NCI-H446 treated with DMSO at 0.1 percent for 48 hours (cell line): Measurements from ENCODE around the gene DEAF1.
"Not testable (repeated sequence)": the region's sequence is repeated elsewhere in the genome, so short reads cannot be mapped to it uniquely, and the experiment has no call there.

Source experiments
- DNase-seq: peaks from one replicate; lab custom pipeline; 2025; lab: John Stamatoyannopoulos, UW

Gene DEAF1, protein sequence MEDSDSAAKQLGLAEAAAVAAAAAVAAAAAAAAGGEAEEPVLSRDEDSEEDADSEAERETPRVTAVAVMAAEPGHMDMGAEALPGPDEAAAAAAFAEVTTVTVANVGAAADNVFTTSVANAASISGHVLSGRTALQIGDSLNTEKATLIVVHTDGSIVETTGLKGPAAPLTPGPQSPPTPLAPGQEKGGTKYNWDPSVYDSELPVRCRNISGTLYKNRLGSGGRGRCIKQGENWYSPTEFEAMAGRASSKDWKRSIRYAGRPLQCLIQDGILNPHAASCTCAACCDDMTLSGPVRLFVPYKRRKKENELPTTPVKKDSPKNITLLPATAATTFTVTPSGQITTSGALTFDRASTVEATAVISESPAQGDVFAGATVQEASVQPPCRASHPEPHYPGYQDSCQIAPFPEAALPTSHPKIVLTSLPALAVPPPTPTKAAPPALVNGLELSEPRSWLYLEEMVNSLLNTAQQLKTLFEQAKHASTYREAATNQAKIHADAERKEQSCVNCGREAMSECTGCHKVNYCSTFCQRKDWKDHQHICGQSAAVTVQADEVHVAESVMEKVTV

DNA sequence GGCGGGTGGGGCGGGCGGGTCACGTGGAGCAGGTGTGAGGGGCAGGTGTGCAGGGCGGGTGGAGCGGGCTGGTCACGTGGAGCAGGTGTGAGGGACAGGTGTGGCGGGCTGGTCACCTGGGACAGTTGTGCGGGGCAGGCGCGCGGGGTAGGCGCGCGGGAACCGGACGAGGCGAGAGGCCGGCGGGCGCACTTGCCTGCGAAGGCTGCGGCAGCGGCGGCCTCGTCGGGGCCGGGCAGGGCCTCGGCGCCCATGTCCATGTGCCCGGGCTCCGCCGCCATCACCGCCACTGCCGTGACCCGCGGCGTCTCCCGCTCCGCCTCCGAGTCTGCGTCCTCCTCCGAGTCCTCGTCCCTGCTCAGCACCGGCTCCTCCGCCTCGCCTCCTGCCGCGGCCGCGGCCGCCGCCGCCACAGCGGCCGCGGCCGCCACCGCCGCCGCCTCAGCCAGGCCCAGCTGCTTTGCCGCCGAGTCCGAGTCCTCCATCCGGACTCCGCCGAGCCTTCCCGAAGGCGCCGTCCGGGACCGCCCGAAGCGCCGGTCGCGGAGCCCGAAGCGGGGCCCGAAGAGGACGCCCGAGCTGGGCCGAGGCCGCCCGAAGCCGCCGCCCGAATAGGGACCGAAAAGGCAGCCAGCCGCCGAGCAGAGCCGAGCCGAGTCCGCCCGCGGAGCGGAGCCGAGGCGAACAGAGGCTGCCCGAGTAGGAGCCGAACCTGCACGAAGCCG lies at the start of gene DEAF1:
TSS of gene DEAF1 (minus strand) at position 660 of the 725 bp plus-strand sequence. CDS start at position 485, 175 bp downstream.
- peak; percentile 95 for DNase-seq

DNA sequence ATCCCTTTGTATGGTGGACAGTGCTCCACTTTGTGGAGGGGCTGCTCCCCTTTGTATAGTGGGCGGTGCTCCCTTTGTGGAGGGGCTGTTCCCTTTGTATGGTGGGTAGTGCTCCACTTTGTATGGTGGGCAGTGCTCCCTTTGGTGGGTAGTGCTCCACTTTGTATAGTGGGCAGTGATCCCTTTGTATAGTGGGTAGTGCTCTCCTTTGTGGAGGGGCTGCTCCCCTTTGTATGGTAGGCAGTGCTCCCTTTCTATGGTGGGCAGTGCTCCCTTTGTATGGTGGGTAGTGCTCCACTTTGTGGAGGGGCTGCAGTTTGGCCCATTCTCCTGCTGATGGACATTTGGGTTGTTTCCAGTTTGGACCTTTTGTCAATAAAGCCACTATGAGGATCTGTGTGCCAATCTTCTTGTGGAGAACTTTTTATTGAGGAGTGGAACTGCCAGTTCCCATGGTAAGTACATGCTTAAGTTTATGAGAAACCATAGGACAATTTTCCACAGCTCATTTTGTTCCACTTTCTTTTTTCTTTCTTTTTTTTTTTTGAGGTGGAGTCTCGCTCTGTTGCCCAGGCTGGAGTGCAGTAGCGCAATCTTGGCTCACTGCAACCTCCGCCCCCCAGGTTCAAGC lies 47.7 kb upstream of the DEAF1 start:
- DNase-seq: no peak

DNA sequence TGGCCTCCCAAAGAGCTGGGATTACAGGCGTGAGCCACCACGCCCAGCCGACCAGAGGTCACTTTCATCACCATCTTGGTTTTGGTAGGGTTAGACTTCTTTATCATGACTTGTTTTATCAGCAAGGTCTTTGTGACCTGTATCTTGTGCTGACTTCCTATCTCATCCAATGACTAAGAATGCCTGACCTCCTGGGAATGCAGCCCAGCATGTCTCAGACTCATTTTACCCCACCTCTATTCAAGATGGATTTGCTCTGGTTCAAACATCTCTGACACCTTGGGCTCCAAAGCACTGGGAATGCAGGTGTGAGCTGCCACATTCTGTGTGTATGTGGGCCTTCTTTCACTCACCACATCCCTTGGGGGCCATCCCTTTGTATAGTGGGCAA lies 47.1 kb upstream of the DEAF1 start:
- no peak for DNase-seq

DNA sequence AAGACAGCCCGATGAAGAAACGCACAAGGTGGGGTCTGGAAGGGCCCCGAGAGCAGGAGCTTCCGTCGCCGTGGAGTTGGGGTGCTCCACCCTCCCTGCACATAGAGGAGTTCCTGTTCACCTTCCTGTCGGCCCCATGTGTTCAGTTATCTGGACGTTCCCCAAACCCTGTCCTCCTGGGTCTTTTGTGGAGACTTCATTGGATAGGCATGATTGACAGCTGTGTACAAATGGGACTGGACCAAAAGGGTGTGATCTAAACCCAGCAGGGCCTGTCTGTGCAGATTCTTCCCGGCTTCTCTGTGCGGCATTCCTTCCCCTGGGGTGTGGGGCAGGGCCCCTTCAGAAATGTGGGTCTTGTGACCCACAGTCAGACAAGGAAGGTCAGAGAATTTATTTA lies 42.9 kb upstream of the DEAF1 start:
- not testable (repeated sequence) for DNase-seq

DNA sequence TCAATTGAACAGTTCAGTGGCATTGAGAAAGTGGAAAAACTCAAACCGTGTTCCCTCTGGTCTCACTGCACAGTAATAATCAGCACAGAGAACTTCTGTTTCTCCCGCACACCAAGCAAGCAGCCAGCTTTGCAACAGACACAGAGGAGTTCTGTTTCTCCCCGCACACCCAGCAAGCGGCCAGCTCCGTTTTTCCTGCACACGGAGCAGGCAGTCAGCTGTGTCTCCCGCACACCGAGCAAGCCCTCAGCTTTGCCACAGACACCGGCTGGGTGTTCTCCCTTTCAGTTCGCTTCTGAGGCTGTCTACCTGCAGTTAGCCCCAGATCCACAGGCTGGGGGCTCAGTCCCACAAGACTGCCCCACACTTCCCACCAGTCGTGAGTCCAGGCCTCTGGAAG lies 42.3 kb upstream of the DEAF1 start:
- no peak for DNase-seq

DNA sequence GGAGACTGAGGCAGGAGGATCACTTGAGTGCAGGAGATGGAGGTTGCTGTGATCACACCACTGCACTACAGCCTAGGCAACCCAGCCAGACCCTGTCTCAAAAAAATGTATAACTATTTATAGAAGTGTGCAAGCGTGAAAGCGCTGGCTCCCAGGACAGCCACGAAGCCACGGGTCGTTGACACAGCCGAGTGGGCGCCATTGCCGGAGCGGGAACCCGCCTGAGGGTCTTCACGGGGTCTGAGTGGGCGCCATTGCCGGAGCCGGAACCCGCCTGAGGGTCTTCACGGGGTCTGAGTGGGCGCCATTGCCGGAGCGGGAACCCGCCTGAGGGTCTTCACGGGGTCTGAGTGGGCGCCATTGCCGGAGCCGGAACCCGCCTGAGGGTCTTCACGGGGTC lies 39.5 kb upstream of the DEAF1 start:
- DNase-seq: not testable (repeated sequence)

DNA sequence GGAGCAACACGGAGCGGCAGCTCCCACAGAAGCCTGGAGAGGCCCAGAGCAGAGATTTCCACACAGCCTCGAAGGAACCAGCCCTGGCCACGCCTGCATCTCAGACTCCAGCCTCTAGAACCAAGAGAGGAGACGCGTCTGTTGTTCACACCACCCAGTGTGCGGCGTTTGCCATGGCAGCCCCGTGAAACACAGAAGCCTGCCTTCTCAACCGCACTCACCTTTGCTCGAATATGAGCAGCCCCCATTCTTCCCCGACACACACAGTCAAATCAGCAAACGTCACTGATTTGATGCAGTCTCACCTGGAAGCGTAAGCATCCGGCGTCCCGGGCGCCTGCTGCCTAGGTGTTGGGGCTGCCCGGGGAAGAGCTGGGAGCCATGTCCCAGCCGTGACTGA lies 38.0 kb upstream of the DEAF1 start:
- DNase-seq: no peak

DNA sequence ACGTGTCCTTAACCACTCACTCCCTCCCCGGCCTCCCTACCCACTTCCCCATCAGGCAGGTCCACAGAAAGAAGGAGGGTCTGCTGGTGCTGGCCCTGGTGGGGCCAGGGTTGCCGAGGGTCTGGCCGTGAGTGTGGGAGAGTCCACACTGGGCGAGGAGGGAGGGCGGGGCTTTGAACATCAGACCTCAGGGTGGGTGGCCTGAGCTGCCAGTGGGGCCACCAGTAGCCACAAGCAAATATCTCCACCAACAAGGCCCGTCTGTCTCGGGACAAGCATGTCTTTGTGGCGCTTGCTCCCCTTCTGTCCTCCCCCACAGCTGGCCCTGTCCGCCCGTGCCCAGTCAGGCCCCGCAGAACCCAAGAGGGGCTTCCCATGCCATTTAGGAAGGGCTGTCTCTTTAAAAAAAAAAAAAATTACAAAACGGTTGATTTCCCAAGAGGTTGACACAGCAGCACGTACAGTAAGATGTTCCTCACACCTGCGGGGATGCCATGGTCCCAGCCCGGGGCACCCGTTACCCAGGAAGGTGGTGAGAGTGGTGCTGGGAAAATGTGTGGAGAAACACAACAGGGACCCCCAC lies 34.6 kb upstream of the DEAF1 start:
- DNase-seq: no peak

DNA sequence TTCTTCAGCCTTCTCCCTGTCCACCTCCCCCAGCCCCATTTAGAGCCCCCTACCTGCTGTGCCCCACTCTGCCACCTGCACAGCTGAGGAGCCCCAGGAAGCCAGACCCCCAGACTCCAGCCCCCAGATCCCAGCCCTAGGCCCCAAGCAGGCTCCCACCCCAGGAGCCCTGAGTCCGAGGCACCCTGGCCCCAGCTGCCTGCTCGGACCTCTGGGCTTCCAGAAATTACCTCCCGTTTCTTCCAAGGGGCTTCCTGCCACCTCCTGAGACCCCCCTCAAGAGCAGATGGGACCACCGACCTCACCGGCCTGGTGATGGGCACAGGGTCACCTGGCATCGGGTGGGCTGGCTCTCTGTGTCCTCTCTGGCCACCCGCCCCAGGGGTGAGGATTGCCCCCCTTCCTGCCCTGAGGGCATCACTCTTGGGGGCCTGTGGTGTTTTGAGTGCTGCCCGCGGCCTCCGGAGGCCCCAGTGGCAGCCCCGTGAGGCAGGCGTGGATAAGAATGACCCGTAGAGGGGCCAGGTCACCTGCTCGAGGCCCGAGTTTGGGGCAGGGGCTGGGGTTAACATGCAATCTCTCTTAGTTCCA lies 34.0 kb upstream of the DEAF1 start:
- no peak for DNase-seq

DNA sequence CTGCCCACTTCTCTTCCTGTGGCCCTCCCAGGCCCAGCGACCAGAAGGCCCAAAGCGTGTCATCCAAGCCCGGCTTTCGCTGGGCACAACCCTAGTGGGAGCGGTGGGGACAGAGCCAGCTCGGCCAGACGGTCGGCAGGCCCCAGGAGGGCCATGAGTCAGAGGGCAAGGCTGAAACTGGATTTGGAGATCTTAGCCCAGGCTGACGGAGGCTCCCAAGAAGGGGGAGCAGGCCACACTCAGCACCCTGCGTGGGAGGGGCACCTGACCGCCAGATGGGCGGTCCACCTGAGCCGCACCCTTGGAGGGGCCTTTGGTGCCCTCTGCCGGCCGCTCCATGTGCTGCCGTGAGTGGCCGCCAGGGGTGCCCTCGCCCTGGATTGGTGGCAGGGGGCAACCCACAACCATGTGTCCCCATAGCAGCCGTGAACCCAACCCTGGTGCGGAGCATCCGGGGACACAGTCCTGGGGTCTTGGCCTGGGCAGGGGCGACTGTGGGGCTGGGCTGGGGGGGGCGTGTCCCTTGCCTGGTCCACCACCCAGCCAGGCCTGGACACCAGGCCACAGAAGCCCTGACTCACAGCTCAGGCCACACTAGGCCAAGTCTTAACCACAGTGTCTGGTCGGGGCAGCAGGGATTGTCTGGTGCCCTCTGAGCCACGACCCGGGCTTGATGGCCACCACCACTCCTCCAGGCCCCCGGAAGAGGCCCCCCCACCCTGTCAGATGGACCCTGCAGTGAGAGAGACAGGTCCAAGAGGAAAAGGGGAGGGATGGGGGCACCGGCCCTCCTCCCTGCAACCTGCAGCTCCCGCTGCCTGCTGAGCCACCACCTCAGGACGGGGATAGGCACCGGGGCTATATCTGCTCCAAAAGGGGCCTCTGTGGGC lies 33.1 kb upstream of the DEAF1 start:
- peak; percentile 11 for DNase-seq

DNA sequence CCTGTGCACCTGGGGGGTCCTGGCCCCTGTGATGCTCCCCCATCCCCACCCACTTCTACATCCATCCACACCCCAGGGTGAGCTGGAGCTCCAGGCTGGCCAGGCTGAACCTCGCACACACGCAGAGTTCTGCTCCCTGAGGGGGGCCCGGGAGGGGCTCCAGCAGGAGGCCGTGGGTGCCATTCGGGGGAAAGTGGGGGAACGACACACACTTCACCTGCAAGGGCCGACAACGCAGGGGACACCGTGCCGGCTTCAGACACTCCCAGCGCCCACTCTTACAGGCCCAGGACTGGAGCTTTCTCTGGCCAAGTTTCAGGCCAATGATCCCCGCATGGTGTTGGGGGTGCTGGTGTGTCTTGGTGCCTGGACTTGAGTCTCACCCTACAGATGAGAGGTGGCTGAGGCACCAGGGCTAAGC lies 32.3 kb upstream of the DEAF1 start:
- DNase-seq: no peak

DNA sequence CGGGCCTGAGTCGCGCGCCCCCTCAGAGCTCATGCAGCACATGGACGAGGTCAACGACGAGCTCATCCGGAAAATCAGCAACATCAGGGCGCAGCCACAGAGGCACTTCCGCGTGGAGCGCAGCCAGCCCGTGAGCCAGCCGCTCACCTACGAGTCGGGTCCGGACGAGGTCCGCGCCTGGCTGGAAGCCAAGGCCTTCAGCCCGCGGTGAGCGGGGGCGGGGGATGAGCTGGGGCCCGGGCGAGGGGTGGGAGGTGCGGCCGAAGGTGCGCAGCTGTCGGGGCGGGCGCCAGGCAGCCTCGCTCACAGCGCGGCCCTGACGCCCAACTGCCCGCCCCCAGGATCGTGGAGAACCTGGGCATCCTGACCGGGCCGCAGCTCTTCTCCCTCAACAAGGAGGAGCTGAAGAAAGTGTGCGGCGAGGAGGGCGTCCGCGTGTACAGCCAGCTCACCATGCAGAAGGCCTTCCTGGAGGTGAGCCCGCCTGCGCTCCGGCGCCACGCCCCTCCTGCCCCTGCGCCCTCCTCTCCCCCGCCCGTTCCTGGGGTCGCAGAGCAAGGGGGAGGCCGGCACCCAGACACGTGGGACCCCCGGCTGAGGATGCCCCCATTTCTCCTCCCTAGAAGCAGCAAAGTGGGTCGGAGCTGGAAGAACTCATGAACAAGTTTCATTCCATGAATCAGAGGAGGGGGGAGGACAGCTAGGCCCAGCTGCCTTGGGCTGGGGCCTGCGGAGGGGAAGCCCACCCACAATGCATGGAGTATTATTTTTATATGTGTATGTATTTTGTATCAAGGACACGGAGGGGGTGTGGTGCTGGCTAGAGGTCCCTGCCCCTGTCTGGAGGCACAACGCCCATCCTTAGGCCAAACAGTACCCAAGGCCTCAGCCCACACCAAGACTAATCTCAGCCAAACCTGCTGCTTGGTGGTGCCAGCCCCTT lies 31.5 kb upstream of the DEAF1 start:
- no peak for DNase-seq

DNA sequence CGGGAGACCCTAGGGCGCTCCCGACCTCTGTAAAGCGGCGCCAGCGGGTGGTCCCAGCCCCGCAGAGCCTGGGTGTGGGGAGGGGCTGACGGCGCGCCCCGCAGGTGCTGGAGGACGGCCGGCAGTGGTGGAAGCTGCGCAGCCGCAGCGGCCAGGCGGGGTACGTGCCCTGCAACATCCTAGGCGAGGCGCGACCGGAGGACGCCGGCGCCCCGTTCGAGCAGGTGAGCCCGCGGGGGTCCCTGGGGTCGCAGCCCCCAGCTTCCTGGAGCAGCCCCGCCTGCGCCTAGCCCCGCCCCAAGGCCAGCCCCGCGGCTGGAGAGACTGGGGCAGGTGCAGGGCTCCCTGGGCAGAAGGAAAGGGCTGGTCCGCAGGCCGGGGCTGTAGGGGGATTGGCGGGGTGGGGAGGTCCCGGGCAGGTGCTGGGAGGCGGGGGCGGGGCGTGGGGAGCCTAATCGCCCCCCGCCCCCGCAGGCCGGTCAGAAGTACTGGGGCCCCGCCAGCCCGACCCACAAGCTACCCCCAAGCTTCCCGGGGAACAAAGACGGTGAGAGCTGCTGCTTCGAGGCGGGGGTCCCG lies 30.7 kb upstream of the DEAF1 start:
- DNase-seq: no peak

DNA sequence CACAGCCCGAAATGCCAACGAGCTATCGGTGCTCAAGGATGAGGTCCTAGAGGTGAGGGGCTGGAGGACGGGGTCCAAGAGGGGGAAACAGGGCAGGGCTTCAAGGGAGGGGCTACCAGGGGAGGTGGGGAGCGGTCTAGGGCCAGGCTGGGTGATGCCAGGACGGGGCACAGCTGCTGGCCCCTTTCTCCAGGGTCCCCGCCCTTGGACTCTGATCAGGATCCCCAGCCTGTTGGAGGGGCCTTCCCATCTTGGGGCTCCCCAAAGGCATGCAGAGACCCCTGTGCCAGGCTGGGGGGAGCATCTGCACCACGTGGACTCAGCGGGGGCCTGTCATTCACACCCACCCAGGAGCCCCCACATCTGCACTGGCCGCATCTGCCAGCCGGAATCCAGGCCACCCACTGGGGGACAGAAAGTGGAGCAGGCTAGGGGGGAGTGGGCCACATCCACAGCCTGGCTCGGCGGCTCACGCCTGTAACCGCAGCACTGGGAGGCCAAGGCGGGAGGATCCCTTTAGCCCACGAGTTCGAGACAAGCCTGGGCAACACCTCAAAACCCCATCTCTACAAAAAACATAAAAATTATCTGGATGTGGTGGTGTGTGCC lies 29.9 kb upstream of the DEAF1 start:
- no peak for DNase-seq

DNA sequence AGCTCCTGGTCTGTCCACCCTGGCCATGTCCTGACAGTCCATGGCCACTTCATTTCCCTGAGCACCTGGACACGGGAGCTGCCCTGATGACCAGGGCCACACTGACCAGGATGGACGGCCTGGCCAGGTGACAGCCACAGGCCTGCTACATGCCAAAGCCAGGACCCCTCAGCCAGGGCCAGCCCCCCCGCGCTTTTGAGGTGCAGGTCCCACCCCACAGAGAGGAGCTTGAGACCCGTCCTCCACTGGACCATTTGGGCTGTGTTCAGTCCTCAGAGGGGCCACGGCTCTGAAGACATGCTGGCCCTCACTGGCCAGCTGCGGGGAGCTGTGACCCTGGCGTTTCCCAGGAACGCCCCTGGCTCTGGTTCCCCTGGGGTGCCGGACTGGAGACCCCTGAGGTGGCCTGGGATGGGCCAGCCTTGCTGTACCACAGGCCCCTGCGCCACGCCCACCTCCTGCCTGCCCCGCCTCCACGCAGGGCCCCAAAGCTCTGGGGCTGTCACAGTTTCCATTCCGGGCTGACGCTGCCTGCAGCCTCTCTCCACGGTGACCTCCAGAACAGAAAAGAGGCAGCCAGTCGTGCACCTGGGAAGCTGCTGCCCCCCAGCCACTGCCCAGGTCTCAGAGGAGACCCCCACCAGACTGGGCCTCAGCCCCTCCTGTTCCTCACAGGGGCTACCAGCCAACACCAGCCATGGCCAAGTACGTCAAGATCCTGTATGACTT lies 29.2 kb upstream of the DEAF1 start:
- no peak for DNase-seq

DNA sequence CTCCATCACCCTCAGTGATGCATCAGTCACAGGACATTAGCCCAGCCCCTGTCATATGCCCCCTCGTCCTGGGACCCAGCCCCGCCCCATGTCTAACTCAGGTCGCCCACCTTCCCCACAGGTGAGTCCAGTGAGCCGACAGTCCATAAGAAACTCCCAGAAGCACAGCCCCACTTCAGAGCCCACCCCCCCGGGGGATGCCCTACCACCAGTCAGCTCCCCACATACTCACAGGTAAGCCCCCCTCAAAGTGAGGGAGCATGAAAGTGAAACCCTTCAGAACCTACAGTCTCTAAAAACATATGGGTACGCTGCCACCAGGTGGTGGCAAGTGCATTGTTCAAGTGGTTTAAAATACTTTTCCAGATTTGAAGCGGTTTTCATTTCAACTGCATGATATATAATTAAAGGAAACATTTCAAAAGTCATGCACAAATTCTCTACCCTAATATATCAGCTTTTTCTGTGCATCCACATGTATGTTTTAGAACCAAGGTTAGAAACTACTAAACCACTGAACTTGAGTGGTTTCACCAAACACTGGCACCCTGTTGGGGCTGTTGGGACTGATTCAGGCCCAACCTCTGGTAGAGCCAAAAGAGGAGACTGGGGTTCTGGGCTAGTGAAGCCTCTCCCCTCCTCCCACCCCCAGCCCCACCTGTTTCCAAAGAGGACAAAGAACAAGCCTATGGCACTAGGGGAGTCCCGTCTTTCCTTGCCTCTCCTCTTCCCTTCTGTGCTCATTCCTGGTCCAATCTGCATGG lies 28.3 kb upstream of the DEAF1 start:
- DNase-seq: peak; percentile 15

DNA sequence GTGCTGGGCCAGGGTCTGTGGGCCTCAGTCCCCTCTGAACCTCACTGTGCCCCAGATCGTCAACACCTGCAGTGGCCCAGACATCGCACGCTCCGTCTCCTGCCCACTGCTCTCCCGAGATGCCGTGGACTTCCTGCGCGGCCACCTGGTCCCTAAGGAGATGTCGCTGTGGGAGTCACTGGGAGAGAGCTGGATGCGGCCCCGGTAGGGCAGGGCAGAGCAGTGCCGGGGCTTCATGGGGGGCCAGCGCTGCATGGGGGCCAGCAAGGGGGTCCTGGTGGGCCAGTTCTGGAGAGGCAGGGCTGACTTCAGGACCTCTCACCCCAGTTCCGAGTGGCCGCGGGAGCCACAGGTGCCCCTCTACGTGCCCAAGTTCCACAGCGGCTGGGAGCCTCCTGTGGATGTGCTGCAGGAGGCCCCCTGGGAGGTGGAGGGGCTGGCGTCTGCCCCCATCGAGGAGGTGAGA lies 27.4 kb upstream of the DEAF1 start:
- no peak for DNase-seq
